Astrocyte (in vitro differentiated cells and primary cell): ENCODE measurements around the gene MTMR1.

Experiments used
- EZH2 ChIP-seq: IDR thresholded peaks from 2 replicates; pipeline ENCODE4 v1.6.1; 2012; ENCODE audit warnings: mild to moderate bottlenecking, low read length, inconsistent platforms; ENCODE audit not compliant: insufficient read depth
- TF ChIP-seq, protein P1 (sequence below): IDR thresholded peaks from 2 replicates; pipeline ENCODE4 v1.5.1; 2011; ENCODE audit warnings: low read depth, mild to moderate bottlenecking, inconsistent platforms, low read length, moderate library complexity; ENCODE audit not compliant: insufficient read depth

DNA sequence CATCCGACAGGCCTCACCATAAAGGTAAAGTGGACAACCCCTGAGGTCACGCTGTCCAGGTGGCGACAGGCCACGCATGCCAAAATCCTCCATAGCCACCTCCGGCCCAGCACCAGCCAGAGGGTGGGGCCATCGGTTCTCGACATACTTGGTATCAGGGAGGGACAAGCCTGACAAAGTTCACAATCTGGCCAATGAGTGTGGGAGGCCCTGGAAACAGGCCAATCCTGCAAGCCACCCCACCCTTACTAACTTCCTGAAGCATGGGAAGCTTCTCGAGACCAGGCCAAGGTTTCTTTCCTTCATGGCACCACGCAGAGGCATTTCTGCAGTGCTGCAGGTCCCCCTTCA lies 73.8 kb downstream of the MTMR1 start:
- TF ChIP-seq, protein P1, sequence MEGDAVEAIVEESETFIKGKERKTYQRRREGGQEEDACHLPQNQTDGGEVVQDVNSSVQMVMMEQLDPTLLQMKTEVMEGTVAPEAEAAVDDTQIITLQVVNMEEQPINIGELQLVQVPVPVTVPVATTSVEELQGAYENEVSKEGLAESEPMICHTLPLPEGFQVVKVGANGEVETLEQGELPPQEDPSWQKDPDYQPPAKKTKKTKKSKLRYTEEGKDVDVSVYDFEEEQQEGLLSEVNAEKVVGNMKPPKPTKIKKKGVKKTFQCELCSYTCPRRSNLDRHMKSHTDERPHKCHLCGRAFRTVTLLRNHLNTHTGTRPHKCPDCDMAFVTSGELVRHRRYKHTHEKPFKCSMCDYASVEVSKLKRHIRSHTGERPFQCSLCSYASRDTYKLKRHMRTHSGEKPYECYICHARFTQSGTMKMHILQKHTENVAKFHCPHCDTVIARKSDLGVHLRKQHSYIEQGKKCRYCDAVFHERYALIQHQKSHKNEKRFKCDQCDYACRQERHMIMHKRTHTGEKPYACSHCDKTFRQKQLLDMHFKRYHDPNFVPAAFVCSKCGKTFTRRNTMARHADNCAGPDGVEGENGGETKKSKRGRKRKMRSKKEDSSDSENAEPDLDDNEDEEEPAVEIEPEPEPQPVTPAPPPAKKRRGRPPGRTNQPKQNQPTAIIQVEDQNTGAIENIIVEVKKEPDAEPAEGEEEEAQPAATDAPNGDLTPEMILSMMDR: no peak
- TF ChIP-seq EZH2: no peak
